ENCODE measurements around the gene GAREM1. TPM values are rescaled to one million over a fixed set of nuclear protein-coding genes. Genes with fewer than 3 reads are reported as not detected.

Gene GAREM1
- total RNA-seq, 1 experiment from 2014 or later = 10.2 TPM

DNA sequence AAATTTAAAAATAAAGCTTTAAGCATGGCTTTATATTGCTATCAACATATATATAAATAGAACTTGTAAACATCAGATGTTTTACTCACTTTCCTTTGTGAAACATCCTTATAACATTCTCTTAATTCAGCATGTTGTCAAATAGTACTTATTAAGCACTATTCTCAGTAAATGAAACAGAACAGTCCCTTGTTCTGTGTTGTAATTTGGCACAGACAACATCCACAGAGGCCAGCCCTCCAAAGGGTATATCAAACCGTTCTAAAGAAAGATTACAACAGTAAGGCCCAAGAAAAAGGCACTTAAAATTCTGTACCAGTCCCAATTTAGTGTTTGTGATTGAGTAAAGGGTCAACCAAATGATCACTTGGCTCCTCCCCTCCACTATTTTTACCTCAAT is 46.0 kb downstream of the GAREM1 start:
- H3K9me3 ChIP-seq (ENCODE audit: insufficient read depth, low read depth) = no peaks in the 10 kb centered on the region
- H3K36me3 ChIP-seq (ENCODE audit: low read depth) = no peaks in the 10 kb centered on the region
- H3K27me3 ChIP-seq (ENCODE audit: insufficient read depth, low read depth) = no peaks in the 10 kb centered on the region
- H4K20me1 ChIP-seq (ENCODE audit: insufficient read depth) = no peaks in the 10 kb centered on the region
- no peak overlapping the region for H3K27ac ChIP-seq
- no peaks in the 10 kb centered on the region; the same call in 1 of the 2 replicates for H3F3A ChIP-seq (ENCODE audit: insufficient read depth, low read depth)
- no TSS peak for BruUV-seq (replicated peaks)
- intact Hi-C loops (cut with micrococcal nuclease; ENCODE audit: unreplicated experiment) = no loop called here
- ChIA-PET POLR2A (ENCODE audit: unreplicated experiment) (no interaction called here), CTCF (no interaction called here)
- DNase-seq = no peak
- H3K4me1 ChIP-seq (replicated peaks; ENCODE audit: insufficient read depth) = peaks cover 12% of the 10 kb centered on the region; the same call in 1 of the 2 replicates
- H3K4me3 ChIP-seq = no peak overlapping the region
- no peak overlapping the region for H2AFZ ChIP-seq
- H3K79me2 ChIP-seq (ENCODE audit: low read depth) = no peaks in the 10 kb centered on the region; the same call in 1 of the 2 replicates
- no peak for TF ChIP-seq EZH2 (IDR thresholded peaks at IDR 0.05; ENCODE audit: low read depth)
- TF ChIP-seq CTCF (conservative IDR thresholded peaks at IDR 0.05) = no peak
- no peak overlapping the region for H3K4me2 ChIP-seq
- H3K9me2 ChIP-seq (ENCODE audit: insufficient read depth) = no peaks in the 10 kb centered on the region

GRCh38 chr18:32422978-32423740 is 47.5 kb downstream of the GAREM1 start:
- ChIA-PET POLR2A (ENCODE audit: unreplicated experiment) (no interaction called here), CTCF (interaction anchor here (1.1 kb wide), 1 partner anchor 47 kb away, joined by 6 read pairs; the partner anchor contains the start of gene GAREM1)
- Histone ChIP-seq H2AFZ (no peak overlapping the region), H3K27ac (no peak overlapping the region), H3K9me2 (ENCODE audit: insufficient read depth) (no peaks in the 10 kb centered on the region), H3F3A (ENCODE audit: insufficient read depth, low read depth) (no peaks in the 10 kb centered on the region; the same call in 1 of the 2 replicates), H3K36me3 (ENCODE audit: low read depth) (no peaks in the 10 kb centered on the region), H3K79me2 (ENCODE audit: low read depth) (no peaks in the 10 kb centered on the region; the same call in 1 of the 2 replicates), H4K20me1 (ENCODE audit: insufficient read depth) (no peaks in the 10 kb centered on the region), H3K9me3 (ENCODE audit: insufficient read depth, low read depth) (no peaks in the 10 kb centered on the region), H3K4me2 (no peak overlapping the region), H3K4me3 (no peak overlapping the region), H3K4me1 (replicated peaks; ENCODE audit: insufficient read depth) (peaks cover 12% of the 10 kb centered on the region; the same call in 1 of the 2 replicates), H3K27me3 (ENCODE audit: insufficient read depth, low read depth) (no peaks in the 10 kb centered on the region)
- intact Hi-C loops (cut with micrococcal nuclease; ENCODE audit: unreplicated experiment) = no loop called here
- BruUV-seq (replicated peaks) = no TSS peak
- TF ChIP-seq CTCF (conservative IDR thresholded peaks at IDR 0.05) (no peak), EZH2 (IDR thresholded peaks at IDR 0.05; ENCODE audit: low read depth) (no peak)
- DNase-seq = no peak

DNA sequence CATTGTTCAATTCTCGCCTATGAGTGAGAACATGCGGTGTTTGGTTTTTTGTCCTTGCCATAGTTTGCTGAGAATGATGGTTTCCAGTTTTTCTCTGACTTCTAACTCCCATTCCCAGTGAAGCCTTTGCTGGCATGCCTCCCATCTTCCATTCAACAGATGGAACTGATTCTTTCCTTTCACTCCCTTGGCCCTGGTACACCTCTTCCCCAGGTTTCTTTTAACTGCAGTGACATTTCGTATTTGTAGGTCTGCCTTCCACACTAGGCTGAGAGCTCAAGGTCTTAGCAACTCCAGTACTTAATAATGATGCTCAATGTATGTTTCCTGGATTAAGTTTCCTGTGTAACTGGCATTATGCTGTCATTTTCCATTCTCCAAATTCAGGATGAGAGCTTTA is 48.5 kb downstream of the GAREM1 start:
- Histone ChIP-seq H3F3A (ENCODE audit: insufficient read depth, low read depth) (no peaks in the 10 kb centered on the region; the same call in 1 of the 2 replicates), H3K9me2 (ENCODE audit: insufficient read depth) (no peaks in the 10 kb centered on the region), H3K36me3 (ENCODE audit: low read depth) (no peaks in the 10 kb centered on the region), H4K20me1 (ENCODE audit: insufficient read depth) (no peaks in the 10 kb centered on the region), H3K4me2 (no peak overlapping the region), H3K4me3 (no peak overlapping the region), H3K27me3 (ENCODE audit: insufficient read depth, low read depth) (no peaks in the 10 kb centered on the region), H2AFZ (no peak overlapping the region), H3K9me3 (ENCODE audit: insufficient read depth, low read depth) (no peaks in the 10 kb centered on the region), H3K4me1 (replicated peaks; ENCODE audit: insufficient read depth) (peaks cover 12% of the 10 kb centered on the region; the same call in 1 of the 2 replicates), H3K79me2 (ENCODE audit: low read depth) (no peaks in the 10 kb centered on the region; the same call in 1 of the 2 replicates), H3K27ac (no peak overlapping the region)
- ChIA-PET POLR2A (ENCODE audit: unreplicated experiment) (no interaction called here), CTCF (no interaction called here)
- no peak for DNase-seq
- no TSS peak for BruUV-seq (replicated peaks)
- intact Hi-C loops (cut with micrococcal nuclease; ENCODE audit: unreplicated experiment) = no loop called here
- TF ChIP-seq EZH2 (IDR thresholded peaks at IDR 0.05; ENCODE audit: low read depth) (no peak), CTCF (conservative IDR thresholded peaks at IDR 0.05) (no peak)

Data from PC-9 (cell line).